Hepatocyte (in vitro differentiated cells): Measurements from ENCODE around the gene PCGF3. TPM values are rescaled to one million over a fixed set of nuclear protein-coding genes. Genes with fewer than 3 reads are reported as not detected.

Experiments
- DNase-seq: peaks from one replicate; pipeline ENCODE4 v3.0.0-alpha.2; 2016; ENCODE audit warnings: low spot score
- H2AFZ ChIP-seq: fragments of 200-600 bp; sonication (generic); 2 replicates; pipeline ENCODE4 v1.6.0; 2016; ENCODE audit warnings: antibody characterized with exemption, mild to moderate bottlenecking
- H3K27ac ChIP-seq: fragments of 200-600 bp; sonication (generic); 2 replicates; pipeline ENCODE4 v1.5.1; 2016; ENCODE audit warnings: mild to moderate bottlenecking
- H3K27me3 ChIP-seq: fragments of 200-600 bp; sonication (generic); 2 replicates; pipeline ENCODE4 v1.6.1; 2016
- H3K36me3 ChIP-seq: fragments of 200-600 bp; sonication (generic); replicated peaks from 2 replicates; pipeline ENCODE4 v1.5.1; 2016; ENCODE audit warnings: low read depth; ENCODE audit not compliant: insufficient read depth
- H3K4me1 ChIP-seq: fragments of 200-600 bp; sonication (generic); 2 replicates; pipeline ENCODE4 v1.5.1; 2016; ENCODE audit warnings: mild to moderate bottlenecking, moderate library complexity; ENCODE audit not compliant: insufficient read depth
- H3K4me2 ChIP-seq: fragments of 200-600 bp; sonication (generic); 2 replicates; pipeline ENCODE4 v1.6.0; 2016
- H3K4me3 ChIP-seq: fragments of 200-600 bp; sonication (generic); 2 replicates; pipeline ENCODE4 v1.5.1; 2016; ENCODE audit warnings: mild to moderate bottlenecking
- H3K79me2 ChIP-seq: fragments of 200-600 bp; sonication (generic); 2 replicates; pipeline ENCODE4 v1.6.0; 2017; ENCODE audit warnings: mild to moderate bottlenecking
- H3K9me2 ChIP-seq: fragments of 200-600 bp; sonication (generic); replicated peaks from 2 replicates; pipeline ENCODE4 v1.6.0; 2017; ENCODE audit warnings: mild to moderate bottlenecking; ENCODE audit not compliant: insufficient read depth
- H3K9me3 ChIP-seq: fragments of 200-600 bp; sonication (generic); 2 replicates; pipeline ENCODE4 v1.5.1; 2016; ENCODE audit warnings: low read depth, mild to moderate bottlenecking
- H4K20me1 ChIP-seq: fragments of 200-600 bp; sonication (generic); 2 replicates; pipeline ENCODE4 v1.6.0; 2016; ENCODE audit warnings: mild to moderate bottlenecking; ENCODE audit not compliant: insufficient read depth, poor library complexity, severe bottlenecking
- CTCF ChIP-seq: fragments of 200-600 bp; sonication (generic); IDR thresholded peaks from 2 replicates; pipeline ENCODE4 v1.5.1; 2016; ENCODE audit warnings: antibody characterized with exemption, mild to moderate bottlenecking; ENCODE audit not compliant: poor library complexity
- EZH2 ChIP-seq: fragments of 200-600 bp; sonication (generic); IDR thresholded peaks from 2 replicates; pipeline ENCODE4 v1.6.1; 2016; ENCODE audit warnings: antibody characterized with exemption, mild to moderate bottlenecking, borderline replicate concordance
- EZH2phosphoT487 ChIP-seq: fragments of 200-600 bp; sonication (generic); IDR thresholded peaks from one replicate; pipeline ENCODE4 v1.6.1; 2018; ENCODE audit warnings: antibody characterized with exemption, mild to moderate bottlenecking, low read depth, moderate library complexity; ENCODE audit not compliant: unreplicated experiment, severe bottlenecking
- WGBS: methylation state at CpG from one replicate; pipeline ENCODE4 v1.1.6; 2016; ENCODE audit warnings: low lambda C conversion rate; ENCODE audit errors: missing lambda C conversion rate; 5-methylcytosine and 5-hydroxymethylcytosine counted together
- polyA plus RNA-seq: library from polyadenylated mRNA; unstranded; fragments of >200 nt; fragmentation: Nextera tagmentation; extraction: Ambion mirVana; gene quantifications from 2 replicates; pipeline ENCODE4 v1.2.1, GENCODE V29; 2016
- total RNA-seq: library from RNA; depleted of rRNA; stranded (reverse); fragments of >200 nt; gene quantifications from 2 replicates; pipeline ENCODE4 v1.2.3, GENCODE V29; 2014

The PCGF3 gene
- total and polyA plus RNA-seq, 2 experiments from 2014 or later = 21.8 to 43.5 TPM

- 97% methylated on average over 18 of the region's 18 CpGs for WGBS
- H3K4me2 ChIP-seq = no peak overlapping the region
- H3K9me3 ChIP-seq = no peaks in the 10 kb centered on the region
- peaks cover 89% of the 10 kb centered on the region for H3K79me2 ChIP-seq
- no peak for DNase-seq
- H3K27ac ChIP-seq = no peak overlapping the region
- TF ChIP-seq EZH2phosphoT487 (no peak), EZH2 (no peak)
- H3K4me1 ChIP-seq = no peaks in the 10 kb centered on the region
- H2AFZ ChIP-seq = no peak overlapping the region
- no peaks in the 10 kb centered on the region for H3K36me3 ChIP-seq
- no peak overlapping the region for H3K4me3 ChIP-seq
- H3K9me2 ChIP-seq = no peaks in the 10 kb centered on the region
- peaks cover 80% of the 10 kb centered on the region for H4K20me1 ChIP-seq
- H3K27me3 ChIP-seq = no peaks in the 10 kb centered on the region
Measured at GRCh38 chr4:714087-714486, 8.5 kb downstream of the PCGF3 start.

GRCh38 chr4:717601-718320 lies 12.1 kb downstream of the PCGF3 start:
- H3K4me2 ChIP-seq = no peak overlapping the region
- no peaks in the 10 kb centered on the region for H3K4me1 ChIP-seq
- H3K9me2 ChIP-seq = no peaks in the 10 kb centered on the region
- H4K20me1 ChIP-seq = peaks cover 76% of the 10 kb centered on the region
- H2AFZ ChIP-seq = no peak overlapping the region
- H3K79me2 ChIP-seq = peaks cover 85% of the 10 kb centered on the region
- H3K4me3 ChIP-seq = no peak overlapping the region
- no peaks in the 10 kb centered on the region for H3K9me3 ChIP-seq
- WGBS = 90% methylated on average over 34 of the region's 34 CpGs
- H3K36me3 ChIP-seq = no peaks in the 10 kb centered on the region
- H3K27me3 ChIP-seq = no peaks in the 10 kb centered on the region
- H3K27ac ChIP-seq = no peak overlapping the region
- TF ChIP-seq CTCF = no peak
- DNase-seq = no peak

- Histone ChIP-seq H3K79me2 (peaks cover 85% of the 10 kb centered on the region), H3K9me3 (no peaks in the 10 kb centered on the region), H3K4me1 (no peaks in the 10 kb centered on the region), H3K9me2 (no peaks in the 10 kb centered on the region), H3K4me3 (no peak overlapping the region), H3K27me3 (no peaks in the 10 kb centered on the region), H3K4me2 (no peak overlapping the region), H2AFZ (no peak overlapping the region), H4K20me1 (peaks cover 69% of the 10 kb centered on the region), H3K27ac (no peak overlapping the region), H3K36me3 (no peaks in the 10 kb centered on the region)
- 94% methylated on average over 8 of the region's 8 CpGs for WGBS
- DNase-seq = no peak
- no peak for TF ChIP-seq CTCF
- no peak for TF ChIP-seq EZH2
- no peak for TF ChIP-seq EZH2phosphoT487
Measured at GRCh38 chr4:718460-718859, 12.8 kb downstream of the PCGF3 start.

GRCh38 chr4:720111-720860 lies 14.7 kb downstream of the PCGF3 start:
- no peak overlapping the region for H3K27ac ChIP-seq
- no peaks in the 10 kb centered on the region for H3K9me2 ChIP-seq
- no peak overlapping the region for H3K4me2 ChIP-seq
- no peak overlapping the region for H3K4me3 ChIP-seq
- DNase-seq = no peak
- no peaks in the 10 kb centered on the region for H3K9me3 ChIP-seq
- H3K27me3 ChIP-seq = no peaks in the 10 kb centered on the region
- 97% methylated on average over 52 of the region's 59 CpGs for WGBS
- peaks cover 3% of the 10 kb centered on the region for H3K4me1 ChIP-seq
- H3K36me3 ChIP-seq = no peaks in the 10 kb centered on the region
- peaks cover 67% of the 10 kb centered on the region for H4K20me1 ChIP-seq
- TF ChIP-seq CTCF (no peak), EZH2 (no peak), EZH2phosphoT487 (no peak)
- H2AFZ ChIP-seq = no peak overlapping the region
- peaks cover 85% of the 10 kb centered on the region for H3K79me2 ChIP-seq
